GM13976 (cell line): Measurements from ENCODE around the gene CRAT.

Source experiments
- DNase-seq: peaks from one replicate; pipeline ENCODE4 v3.0.0; 2012; ENCODE audit warnings: low spot score
- CTCF ChIP-seq: IDR thresholded peaks from 2 replicates; pipeline ENCODE4 v1.5.1; 2012; ENCODE audit warnings: borderline replicate concordance, mild to moderate bottlenecking; ENCODE audit not compliant: insufficient read depth; ENCODE audit errors: extremely low read depth, missing control alignments, control extremely low read depth
- in situ Hi-C: fragments of 300-500 bp; cut with MboI; formaldehyde crosslinking; loops from one replicate; pipeline ENCODE4 v1.12.0; 2022; ENCODE audit warnings: low sequenced_read_pairs, mixed read lengths, inconsistent platforms; ENCODE audit not compliant: unreplicated experiment

CRAT gene

GRCh38 chr9:129078691-129079503 lies 31.7 kb downstream of the CRAT start:
- TF ChIP-seq CTCF, result no peak
- in situ Hi-C loops, result no loop called here
- no peak for DNase-seq

- TF ChIP-seq CTCF, result no peak
- DNase-seq, result no peak
- in situ Hi-C loops, result no loop called here
Observed at GRCh38 chr9:129077236-129077635, 33.4 kb downstream of the CRAT start.

GRCh38 chr9:129076640-129077037 lies 34.0 kb downstream of the CRAT start:
- TF ChIP-seq CTCF, result no peak
- DNase-seq, result no peak
- in situ Hi-C loops, result no loop called here

GRCh38 chr9:129075996-129076639 lies 34.5 kb downstream of the CRAT start:
- in situ Hi-C loops, result no loop called here
- no peak for DNase-seq
- TF ChIP-seq CTCF, result no peak

GRCh38 chr9:129074106-129074505 lies 36.5 kb downstream of the CRAT start:
- in situ Hi-C loops, result no loop called here
- no peak for TF ChIP-seq CTCF
- DNase-seq, result no peak

- no peak for TF ChIP-seq CTCF
- in situ Hi-C loops, result no loop called here
- no peak for DNase-seq
Observed at GRCh38 chr9:129073404-129073803, 37.2 kb downstream of the CRAT start.
